NCI-H69 (cell line): ENCODE measurements around the gene UBL4B.
A peak's percentile ranks its signal among the peaks of the same experiment; 100 is the strongest.

Experiments
- DNase-seq: peaks from one replicate; lab custom pipeline; 2025; lab: John Stamatoyannopoulos, UW

Gene UBL4B

GRCh38 chr1:110114784-110115183, 2.5 kb downstream of the UBL4B start:
- no peak for DNase-seq

- peak; percentile 31 for DNase-seq
Measured at GRCh38 chr1:110118636-110119396, 6.6 kb downstream of the UBL4B start.

- DNase-seq, result peak; percentile 86
Measured at GRCh38 chr1:110119843-110120242, 7.6 kb downstream of the UBL4B start.

- DNase-seq, result no peak
Measured at GRCh38 chr1:110120960-110121561, 8.8 kb downstream of the UBL4B start.

- no peak for DNase-seq
Measured at GRCh38 chr1:110123224-110123623, 11.0 kb downstream of the UBL4B start.

- peak; percentile 80 for DNase-seq
Measured at GRCh38 chr1:110125810-110126209, 13.6 kb downstream of the UBL4B start.

- no peak for DNase-seq
Measured at GRCh38 chr1:110130113-110130591, 17.9 kb downstream of the UBL4B start.

- DNase-seq, result peak; percentile 60
Measured at GRCh38 chr1:110130989-110131388, 18.7 kb downstream of the UBL4B start.

GRCh38 chr1:110132682-110133081, 20.4 kb downstream of the UBL4B start:
- no peak for DNase-seq

- DNase-seq, result peak; percentile 19
Measured at GRCh38 chr1:110133436-110133835, 21.2 kb downstream of the UBL4B start.

GRCh38 chr1:110134050-110134595, 21.9 kb downstream of the UBL4B start:
- DNase-seq, result peak; percentile 76

GRCh38 chr1:110135246-110135645, 23.0 kb downstream of the UBL4B start:
- DNase-seq, result peak; percentile 90

- peak; percentile 70 for DNase-seq
Measured at GRCh38 chr1:110135666-110136065, 23.4 kb downstream of the UBL4B start.

GRCh38 chr1:110136911-110137310, 24.7 kb downstream of the UBL4B start:
- DNase-seq, result peak; percentile 90

- peak; percentile 7 for DNase-seq
Measured at GRCh38 chr1:110138956-110139355, 26.7 kb downstream of the UBL4B start.

GRCh38 chr1:110144366-110144765, 32.1 kb downstream of the UBL4B start:
- DNase-seq, result no peak

- DNase-seq, result peak; percentile 61
Measured at GRCh38 chr1:110148961-110149360, 36.7 kb downstream of the UBL4B start.

GRCh38 chr1:110150330-110151174, 38.3 kb downstream of the UBL4B start, which contains the start of gene SLC6A17:
Gene SLC6A17 (plus strand): TSS chr1:110150494. CDS start chr1:110166930, 16,436 bp downstream.
- peak; percentile 78 for DNase-seq

- no peak for DNase-seq
Measured at GRCh38 chr1:110151175-110151669, 39.0 kb downstream of the UBL4B start.

GRCh38 chr1:110152133-110152785, 40.0 kb downstream of the UBL4B start:
- peak; percentile 19 for DNase-seq

- peak; percentile 6 for DNase-seq
Measured at GRCh38 chr1:110153407-110153950, 41.2 kb downstream of the UBL4B start.
